ENCODE data around the gene NECTIN1. TPM values are rescaled to one million over a fixed set of nuclear protein-coding genes. Genes with fewer than 3 reads are reported as not detected.

NECTIN1 gene
- total RNA-seq, 6 experiments from 2014 or later: 4.3 to 8.4 (median 6.1) TPM

DNA sequence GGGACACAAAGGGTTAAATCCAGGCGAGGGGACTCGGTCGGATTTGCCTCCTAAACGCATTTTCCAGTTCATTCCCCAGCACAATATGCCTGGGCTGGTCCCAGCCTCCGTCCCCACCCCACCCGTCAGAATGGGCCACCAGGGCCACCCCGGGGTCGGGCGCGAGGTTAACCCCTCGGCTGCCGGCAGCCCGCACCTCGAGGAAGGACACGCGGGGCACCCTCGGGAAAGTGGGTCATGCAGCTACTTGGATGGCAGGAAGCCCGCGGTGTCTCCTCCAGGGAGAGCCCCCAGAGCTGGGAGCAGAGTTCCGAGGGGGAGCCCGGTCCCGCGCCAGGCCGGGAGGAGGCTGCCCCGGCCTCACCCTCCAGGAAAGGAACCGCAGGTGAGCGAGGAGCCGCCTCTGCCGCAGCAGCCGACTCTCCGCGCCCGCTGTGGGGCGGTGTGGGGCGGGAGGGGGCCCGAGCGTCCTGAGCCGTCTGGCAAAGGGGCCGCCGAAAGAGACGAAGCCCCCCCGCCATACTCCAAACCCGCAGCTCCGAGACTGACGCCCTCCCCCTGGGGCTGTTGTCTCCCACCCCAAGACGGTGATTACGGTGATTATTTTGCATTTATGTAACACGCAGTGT lies 1.4 kb downstream of the NECTIN1 start:
- DNase-seq (peak; percentile 60 to 64 (median 62)), ATAC-seq (peak; percentile 31 to 57 (median 40))
- no peaks in the 10 kb centered on the region for H3K36me3 ChIP-seq
- no peak overlapping the region for H3K27ac ChIP-seq
- H3K27me3 ChIP-seq: no peaks in the 10 kb centered on the region
- intact Hi-C loops (cut with DNase I): loop anchor here in 1 of 2 donors (5.0 kb wide), 1 partner anchor 55 kb away; no protein-coding TSS in a partner anchor
- TF ChIP-seq, protein P1, sequence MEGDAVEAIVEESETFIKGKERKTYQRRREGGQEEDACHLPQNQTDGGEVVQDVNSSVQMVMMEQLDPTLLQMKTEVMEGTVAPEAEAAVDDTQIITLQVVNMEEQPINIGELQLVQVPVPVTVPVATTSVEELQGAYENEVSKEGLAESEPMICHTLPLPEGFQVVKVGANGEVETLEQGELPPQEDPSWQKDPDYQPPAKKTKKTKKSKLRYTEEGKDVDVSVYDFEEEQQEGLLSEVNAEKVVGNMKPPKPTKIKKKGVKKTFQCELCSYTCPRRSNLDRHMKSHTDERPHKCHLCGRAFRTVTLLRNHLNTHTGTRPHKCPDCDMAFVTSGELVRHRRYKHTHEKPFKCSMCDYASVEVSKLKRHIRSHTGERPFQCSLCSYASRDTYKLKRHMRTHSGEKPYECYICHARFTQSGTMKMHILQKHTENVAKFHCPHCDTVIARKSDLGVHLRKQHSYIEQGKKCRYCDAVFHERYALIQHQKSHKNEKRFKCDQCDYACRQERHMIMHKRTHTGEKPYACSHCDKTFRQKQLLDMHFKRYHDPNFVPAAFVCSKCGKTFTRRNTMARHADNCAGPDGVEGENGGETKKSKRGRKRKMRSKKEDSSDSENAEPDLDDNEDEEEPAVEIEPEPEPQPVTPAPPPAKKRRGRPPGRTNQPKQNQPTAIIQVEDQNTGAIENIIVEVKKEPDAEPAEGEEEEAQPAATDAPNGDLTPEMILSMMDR (IDR thresholded peaks at IDR 0.05): peak in 3 of 4 donors; percentile 30 to 44 (median 44)
- no peak for TF ChIP-seq POLR2A (IDR thresholded peaks at IDR 0.05)
- no peaks in the 10 kb centered on the region for H3K9me3 ChIP-seq
- WGBS (ENCODE audit: insufficient coverage, low coverage, low lambda C conversion rate, missing lambda C conversion rate): under 1% methylated on average over 13 of the region's 48 CpGs
- peaks cover 0 to 17% (median 5%) of the 10 kb centered on the region in 4 donors for H3K4me1 ChIP-seq
- peak overlapping the region; percentile 66 to 80 (median 80) for H3K4me3 ChIP-seq

DNA sequence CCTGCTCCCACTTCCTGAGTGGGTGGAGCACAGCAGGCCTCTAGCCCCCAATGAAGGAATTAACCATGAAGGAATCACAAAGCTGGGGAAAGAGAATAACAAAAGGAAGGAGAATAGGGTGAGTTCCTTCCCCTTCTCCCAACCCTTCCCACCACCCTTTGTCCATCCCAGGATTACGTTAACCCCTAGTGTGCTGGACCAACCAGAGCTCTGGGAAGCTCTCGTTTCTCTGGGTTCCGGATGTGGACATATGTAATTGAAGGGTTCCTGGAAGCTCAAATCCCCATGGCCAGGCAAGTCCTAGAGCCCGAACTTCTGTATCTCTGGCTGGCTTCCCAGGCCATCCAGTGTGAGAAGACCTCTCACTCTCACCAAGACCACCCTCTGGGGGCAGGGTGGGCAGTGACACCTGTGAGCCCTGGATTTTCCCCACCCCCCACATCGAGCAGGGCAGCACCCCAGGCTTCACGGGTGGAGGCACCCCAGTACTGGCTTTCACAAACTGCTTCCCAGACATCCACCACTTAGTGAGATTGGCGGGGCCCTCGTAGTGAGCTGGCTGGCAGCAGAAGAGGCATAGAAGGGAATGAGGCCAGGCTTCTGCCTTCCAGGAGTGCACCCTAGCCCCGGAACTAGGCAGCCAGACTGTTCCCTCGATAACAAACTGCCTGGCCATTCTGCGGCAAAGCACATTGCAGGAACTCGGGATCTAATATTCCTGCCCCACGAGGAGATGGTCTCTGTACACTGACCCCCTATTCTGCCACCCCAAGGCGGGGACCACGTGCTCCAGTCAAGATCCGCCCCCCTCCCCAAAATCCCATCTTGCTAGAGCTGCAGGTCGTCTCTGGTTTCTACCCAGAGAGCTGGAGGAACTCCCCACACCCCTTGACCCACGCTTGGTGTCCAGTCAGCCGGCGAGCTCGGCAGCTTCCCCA lies 2.1 kb downstream of the NECTIN1 start:
- no peaks in the 10 kb centered on the region for H3K9me3 ChIP-seq
- 15% methylated on average over 4 of the region's 21 CpGs for WGBS (ENCODE audit: insufficient coverage, low coverage, low lambda C conversion rate, missing lambda C conversion rate)
- DNase-seq (peak in 1 of 3 donors; percentile 45), ATAC-seq (no peak)
- H3K4me1 ChIP-seq: peaks cover 0 to 17% (median 5%) of the 10 kb centered on the region in 4 donors
- H3K36me3 ChIP-seq: no peaks in the 10 kb centered on the region
- no peak for TF ChIP-seq POLR2A (IDR thresholded peaks at IDR 0.05)
- TF ChIP-seq, protein P1 (IDR thresholded peaks at IDR 0.05): no peak
- H3K4me3 ChIP-seq: peak overlapping the region in 2 of 3 donors; percentile 66 to 80
- H3K27ac ChIP-seq: no peak overlapping the region
- intact Hi-C loops (cut with DNase I): loop anchor here in 1 of 2 donors (5.0 kb wide), 1 partner anchor 55 kb away; no protein-coding TSS in a partner anchor
- no peaks in the 10 kb centered on the region for H3K27me3 ChIP-seq

DNA sequence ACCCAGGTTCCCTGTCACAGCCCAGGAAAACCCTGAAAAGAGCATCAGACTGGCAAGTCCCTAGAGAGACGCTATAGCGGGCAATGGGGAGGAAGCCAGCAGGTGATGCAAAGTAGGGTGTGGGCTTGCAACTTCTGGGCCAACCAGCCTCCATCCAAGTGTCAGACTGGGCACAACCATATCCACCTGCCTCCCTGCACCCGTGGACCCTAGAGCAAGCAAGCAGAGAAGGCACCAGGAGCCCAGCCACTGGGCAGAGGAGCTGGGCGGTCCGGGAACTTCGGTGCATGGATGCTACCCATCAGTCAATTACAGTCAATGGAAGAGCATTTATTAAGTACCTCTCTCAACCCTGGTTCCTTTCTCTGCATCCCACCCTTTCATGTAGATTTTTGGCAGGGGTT lies 2.8 kb downstream of the NECTIN1 start:
- H3K9me3 ChIP-seq: no peaks in the 10 kb centered on the region
- WGBS (ENCODE audit: insufficient coverage, low coverage, low lambda C conversion rate, missing lambda C conversion rate): 69% methylated on average over 3 of the region's 6 CpGs
- H3K27me3 ChIP-seq: no peaks in the 10 kb centered on the region
- no peak overlapping the region for H3K27ac ChIP-seq
- peak in 1 of 3 donors; percentile 42 for DNase-seq
- no peaks in the 10 kb centered on the region for H3K36me3 ChIP-seq
- intact Hi-C loops (cut with DNase I): loop anchor here in 1 of 2 donors (5.0 kb wide), 1 partner anchor 54 kb away; no protein-coding TSS in a partner anchor
- ATAC-seq: no peak
- TF ChIP-seq, protein P1 (IDR thresholded peaks at IDR 0.05): no peak
- TF ChIP-seq POLR2A (IDR thresholded peaks at IDR 0.05): no peak
- H3K4me3 ChIP-seq: no peak overlapping the region
- peaks cover 0 to 17% (median 5%) of the 10 kb centered on the region in 4 donors for H3K4me1 ChIP-seq

DNA sequence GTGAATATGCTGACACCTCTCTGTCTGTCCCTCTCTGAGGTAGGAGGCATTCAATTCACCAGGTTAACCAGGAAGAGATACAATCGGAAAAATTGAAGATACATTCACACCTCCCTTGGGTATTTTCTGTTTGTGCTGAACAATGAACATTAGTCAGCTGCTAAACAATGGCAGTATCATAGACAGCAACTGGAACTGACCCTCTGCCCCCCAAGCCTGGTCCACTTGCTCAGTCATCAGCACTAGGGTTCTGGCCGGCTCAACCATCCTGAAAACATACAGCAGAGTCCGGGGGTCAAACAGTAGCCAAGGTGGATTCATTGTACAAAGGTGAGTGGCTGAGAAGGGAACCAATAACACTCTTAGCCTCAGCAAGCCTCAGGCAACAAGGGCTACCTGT lies 4.0 kb downstream of the NECTIN1 start:
- intact Hi-C loops (cut with DNase I): loop anchor here in 1 of 2 donors (5.0 kb wide), 1 partner anchor 53 kb away; no protein-coding TSS in a partner anchor

More for the DNA sequence above, 4.0 kb downstream of the NECTIN1 start:
- Histone ChIP-seq H3K4me3 (no peak overlapping the region), H3K27ac (no peak overlapping the region), H3K36me3 (no peaks in the 10 kb centered on the region), H3K9me3 (no peaks in the 10 kb centered on the region), H3K4me1 (peaks cover 0 to 15% (median 4%) of the 10 kb centered on the region in 4 donors), H3K27me3 (no peaks in the 10 kb centered on the region)
- ATAC-seq: no peak
- 78% methylated on average over 3 of the region's 3 CpGs for WGBS (ENCODE audit: insufficient coverage, low coverage, low lambda C conversion rate, missing lambda C conversion rate)
- TF ChIP-seq, protein P1 (IDR thresholded peaks at IDR 0.05): no peak
- TF ChIP-seq POLR2A (IDR thresholded peaks at IDR 0.05): no peak
- DNase-seq: no peak

Data from right lobe of liver (tissue), 6 donors.